Peyer's patch (tissue), 4 donors: ENCODE data around the gene MELK. TPM values are rescaled to one million over a fixed set of nuclear protein-coding genes. Genes with fewer than 3 reads are reported as not detected.

Experiments used
- DNase-seq, 3 donors: peaks; one replicate each; pipeline ENCODE4 v3.0.0-alpha.2; 2017 to 2019
- H3K27ac ChIP-seq, 4 donors: fragments of 200-600 bp; sonication (generic); one replicate each; pipeline ENCODE4 v1.5.1; 2016 to 2019
- H3K27me3 ChIP-seq, 2 donors: fragments of 200-600 bp; sonication (generic); one replicate each; pipeline ENCODE4 v1.5.1; 2019
- H3K36me3 ChIP-seq, 3 donors: fragments of 200-600 bp; sonication (generic); one replicate each; pipeline ENCODE4 v1.5.1; 2016 to 2019
- H3K4me1 ChIP-seq, 4 donors: fragments of 200-600 bp; sonication (generic); one replicate each; pipeline ENCODE4 v1.5.1; 2016 to 2019
- H3K4me3 ChIP-seq, 4 donors: fragments of 200-600 bp; sonication (generic); 1 replicate in 3 of 4; 2 replicates in 1 of 4; pipeline ENCODE4 v1.5.1; 2016 to 2019; ENCODE audit warnings: mild to moderate bottlenecking in 1 of 4
- H3K9me3 ChIP-seq, 4 donors: fragments of 200-600 bp; sonication (generic); one replicate each; pipeline ENCODE4 v1.5.1; 2016 to 2019; ENCODE audit warnings: mild to moderate bottlenecking in 1 of 4
- POLR2A ChIP-seq, 2 donors: fragments of 450-650 bp; IDR thresholded peaks; one replicate each; pipeline ENCODE4 v1.5.1; 2017; ENCODE audit warnings: antibody characterized with exemption in 2 of 2, mild to moderate bottlenecking in 2 of 2, moderate library complexity in 2 of 2
- total RNA-seq, 4 donors: library from RNA; depleted of rRNA; stranded (reverse); fragments of >200 nt; gene quantifications; one replicate each; pipeline ENCODE4 v1.1.0, GENCODE V29; 2016
- TF ChIP-seq, protein P1 (sequence below), 6 experiments: fragments of 450-650 bp in 4 of 6; fragments of 200-600 bp in 2 of 6; sonication (generic) in 1 of 6; IDR thresholded peaks; one replicate each; pipeline ENCODE4 v1.5.1; 2017 to 2019; ENCODE audit warnings: antibody characterized with exemption in 6 of 6, mild to moderate bottlenecking in 3 of 6, moderate library complexity in 1 of 6

Gene MELK
- total RNA-seq, 4 donors from 2014 or later, result 1.2 to 4.5 (median 3.2) TPM

DNA sequence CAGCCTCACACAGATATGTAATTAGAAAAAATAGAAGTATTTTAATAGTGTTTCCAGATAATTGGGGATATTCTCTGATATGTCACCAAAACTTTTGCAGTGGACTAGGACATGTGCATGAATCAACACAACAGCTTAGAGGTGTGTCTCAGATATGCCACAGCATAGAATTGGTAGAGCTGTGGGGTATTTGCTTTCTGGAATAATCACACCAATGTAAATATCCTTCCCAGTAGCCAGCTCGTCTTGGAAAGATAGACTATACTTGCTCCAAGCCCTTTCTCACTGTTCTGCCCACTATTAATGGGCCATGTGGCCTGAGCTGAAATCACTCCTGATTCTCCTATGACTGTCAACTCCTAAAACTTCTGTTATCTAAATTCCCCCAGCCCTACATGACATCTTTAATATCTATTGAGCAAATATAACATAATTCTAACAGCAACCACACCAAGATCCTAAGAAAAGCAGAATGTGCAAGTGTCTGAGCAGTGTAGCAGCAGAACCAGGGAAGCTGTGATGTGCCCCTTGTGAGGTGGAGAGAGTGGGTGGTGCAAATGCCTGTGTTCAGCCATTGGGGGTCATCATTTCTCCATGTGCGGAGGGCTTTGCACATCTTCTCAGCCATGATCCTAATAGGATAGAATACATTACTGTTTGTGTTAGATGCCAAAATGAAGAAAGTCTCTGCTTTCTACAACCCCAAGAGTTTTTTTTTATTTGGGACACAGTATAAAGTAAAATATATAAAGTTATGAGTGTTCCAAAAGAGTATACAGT is 65.0 kb downstream of the MELK start:
- DNase-seq, result no peak
- no peak overlapping the region for H3K27ac ChIP-seq
- H3K4me1 ChIP-seq, result peaks cover 0 to 9% (median 0%) of the 10 kb centered on the region in 4 donors
- H3K9me3 ChIP-seq, result no peaks in the 10 kb centered on the region
- no peaks in the 10 kb centered on the region for H3K36me3 ChIP-seq
- H3K27me3 ChIP-seq, result no peaks in the 10 kb centered on the region
- H3K4me3 ChIP-seq, result no peak overlapping the region
- TF ChIP-seq, protein P1, sequence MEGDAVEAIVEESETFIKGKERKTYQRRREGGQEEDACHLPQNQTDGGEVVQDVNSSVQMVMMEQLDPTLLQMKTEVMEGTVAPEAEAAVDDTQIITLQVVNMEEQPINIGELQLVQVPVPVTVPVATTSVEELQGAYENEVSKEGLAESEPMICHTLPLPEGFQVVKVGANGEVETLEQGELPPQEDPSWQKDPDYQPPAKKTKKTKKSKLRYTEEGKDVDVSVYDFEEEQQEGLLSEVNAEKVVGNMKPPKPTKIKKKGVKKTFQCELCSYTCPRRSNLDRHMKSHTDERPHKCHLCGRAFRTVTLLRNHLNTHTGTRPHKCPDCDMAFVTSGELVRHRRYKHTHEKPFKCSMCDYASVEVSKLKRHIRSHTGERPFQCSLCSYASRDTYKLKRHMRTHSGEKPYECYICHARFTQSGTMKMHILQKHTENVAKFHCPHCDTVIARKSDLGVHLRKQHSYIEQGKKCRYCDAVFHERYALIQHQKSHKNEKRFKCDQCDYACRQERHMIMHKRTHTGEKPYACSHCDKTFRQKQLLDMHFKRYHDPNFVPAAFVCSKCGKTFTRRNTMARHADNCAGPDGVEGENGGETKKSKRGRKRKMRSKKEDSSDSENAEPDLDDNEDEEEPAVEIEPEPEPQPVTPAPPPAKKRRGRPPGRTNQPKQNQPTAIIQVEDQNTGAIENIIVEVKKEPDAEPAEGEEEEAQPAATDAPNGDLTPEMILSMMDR (IDR thresholded peaks at IDR 0.05), result peak in 1 of 6 experiments; percentile 8
- no peak for TF ChIP-seq POLR2A (IDR thresholded peaks at IDR 0.05)

DNA sequence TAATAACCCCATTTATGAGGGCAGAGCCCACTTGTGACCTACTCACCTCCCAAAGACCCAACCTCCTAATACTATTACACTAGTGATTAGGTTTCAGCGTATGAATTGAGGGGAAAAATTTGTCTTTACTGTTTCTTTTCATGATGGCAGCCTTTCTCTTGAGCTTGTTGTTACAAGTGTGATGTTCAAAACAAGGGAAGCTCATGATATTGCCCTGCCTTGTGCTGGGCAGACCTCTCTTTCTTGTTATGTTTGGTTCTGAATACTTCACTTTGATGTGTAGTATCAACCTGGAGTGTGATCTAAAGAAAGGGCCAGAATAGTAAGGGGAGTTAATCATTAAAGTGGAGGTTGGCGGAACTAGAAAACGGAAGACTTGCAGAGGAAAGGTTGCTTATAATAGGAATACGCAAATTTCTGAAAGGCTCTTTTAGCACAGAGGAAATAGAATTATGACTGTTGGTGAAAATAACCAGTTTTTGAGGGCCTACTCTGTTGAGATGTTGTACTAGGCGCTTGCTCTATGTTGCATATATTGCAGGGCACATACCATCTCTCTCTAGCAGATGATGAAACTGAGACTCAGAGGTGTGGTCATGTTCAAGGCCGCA is 68.2 kb downstream of the MELK start:
- Histone ChIP-seq H3K27ac (peak overlapping the region in 1 of 4 donors; percentile 2), H3K27me3 (no peaks in the 10 kb centered on the region), H3K4me3 (no peak overlapping the region), H3K36me3 (no peaks in the 10 kb centered on the region), H3K4me1 (peaks cover 0 to 9% (median 0%) of the 10 kb centered on the region in 4 donors), H3K9me3 (no peaks in the 10 kb centered on the region)
- TF ChIP-seq, protein P1 (IDR thresholded peaks at IDR 0.05), result no peak
- TF ChIP-seq POLR2A (IDR thresholded peaks at IDR 0.05), result no peak
- DNase-seq, result no peak

DNA sequence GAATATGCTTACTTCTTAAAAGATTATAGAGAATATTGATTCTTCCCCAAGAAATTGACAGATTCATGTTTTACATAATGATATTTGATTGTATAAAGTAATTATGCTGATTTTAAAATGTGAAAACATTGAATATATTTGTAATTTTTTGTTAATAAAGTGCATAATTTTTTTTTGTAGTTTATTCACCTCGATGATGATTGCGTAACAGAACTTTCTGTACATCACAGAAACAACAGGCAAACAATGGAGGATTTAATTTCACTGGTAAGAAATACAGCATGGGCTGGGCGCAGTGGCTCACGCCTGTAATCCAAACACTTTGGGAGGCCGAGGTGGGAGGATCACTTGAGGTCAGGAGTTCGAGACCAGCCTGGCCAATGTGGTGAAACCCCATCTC is 70.1 kb downstream of the MELK start:
- Histone ChIP-seq H3K9me3 (no peaks in the 10 kb centered on the region), H3K27ac (no peak overlapping the region), H3K4me3 (no peak overlapping the region), H3K36me3 (no peaks in the 10 kb centered on the region), H3K4me1 (peaks cover 0 to 9% (median 0%) of the 10 kb centered on the region in 4 donors), H3K27me3 (no peaks in the 10 kb centered on the region)
- DNase-seq, result no peak
- TF ChIP-seq POLR2A (IDR thresholded peaks at IDR 0.05), result no peak
- TF ChIP-seq, protein P1 (IDR thresholded peaks at IDR 0.05), result no peak

DNA sequence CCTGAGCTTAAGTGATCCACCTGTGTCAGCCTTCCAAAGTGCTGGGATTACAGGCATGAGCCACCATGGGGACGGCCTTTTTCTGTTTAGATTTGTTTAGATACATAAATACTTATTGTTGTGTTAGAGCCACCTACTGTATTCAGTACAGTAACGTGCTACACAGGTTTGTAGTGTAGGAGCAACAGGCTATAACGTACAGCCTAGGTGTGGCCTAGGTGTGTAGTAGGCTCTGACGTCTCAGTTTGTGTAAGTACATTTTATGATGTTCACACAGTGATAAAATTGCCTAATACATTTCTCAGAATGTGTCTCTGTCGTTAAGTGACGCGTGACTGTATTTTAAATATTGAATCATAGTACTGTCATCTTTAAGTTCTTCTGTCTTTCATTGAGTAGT is 84.1 kb downstream of the MELK start:
- Histone ChIP-seq H3K4me3 (no peak overlapping the region), H3K4me1 (no peaks in the 10 kb centered on the region), H3K36me3 (no peaks in the 10 kb centered on the region), H3K27me3 (no peaks in the 10 kb centered on the region), H3K9me3 (no peaks in the 10 kb centered on the region), H3K27ac (no peak overlapping the region)
- no peak for TF ChIP-seq POLR2A (IDR thresholded peaks at IDR 0.05)
- TF ChIP-seq, protein P1 (IDR thresholded peaks at IDR 0.05), result no peak
- DNase-seq, result no peak

DNA sequence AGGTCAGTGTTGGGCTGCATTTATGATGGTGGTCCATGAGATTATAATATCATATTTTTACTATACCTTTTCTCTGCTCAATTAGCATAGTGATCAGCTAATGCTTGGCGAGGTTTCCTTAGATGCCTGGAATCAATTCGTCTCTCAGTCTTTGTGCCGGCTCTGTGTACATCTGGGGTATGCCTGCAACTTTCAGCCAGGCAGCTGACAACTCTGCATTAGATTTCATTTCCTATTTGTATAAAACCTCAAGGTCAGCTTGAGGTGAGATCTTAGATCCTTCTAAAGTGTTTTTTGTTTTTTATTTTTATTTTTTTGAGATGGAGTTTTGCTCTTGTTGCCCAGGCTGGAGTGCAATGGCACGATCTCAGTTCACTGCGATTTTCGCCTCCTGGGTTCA is 86.8 kb downstream of the MELK start:
- no peaks in the 10 kb centered on the region for H3K27me3 ChIP-seq
- no peak for TF ChIP-seq POLR2A (IDR thresholded peaks at IDR 0.05)
- TF ChIP-seq, protein P1 (IDR thresholded peaks at IDR 0.05), result no peak
- H3K27ac ChIP-seq, result no peak overlapping the region
- no peaks in the 10 kb centered on the region for H3K36me3 ChIP-seq
- H3K9me3 ChIP-seq, result no peaks in the 10 kb centered on the region
- H3K4me3 ChIP-seq, result no peak overlapping the region
- no peaks in the 10 kb centered on the region for H3K4me1 ChIP-seq
- DNase-seq, result no peak
